Neural cell (in vitro differentiated cells): ENCODE measurements around the gene PCDHGC4. TPM values are rescaled to one million over a fixed set of nuclear protein-coding genes. Genes with fewer than 3 reads are reported as not detected.

Experiments
- H2AFZ ChIP-seq: fragments of 200-600, 300-800 bp; sonication (generic), shearing (Covaris generic); 2 replicates; pipeline ENCODE4 v1.6.0; 2014; ENCODE audit warnings: low read depth, mild to moderate bottlenecking, antibody characterized with exemption, low read length, moderate library complexity
- H3F3A ChIP-seq: fragments of 200-600 bp; shearing (Covaris generic); 2 replicates; pipeline ENCODE4 v1.6.1; 2016; ENCODE audit warnings: mild to moderate bottlenecking, moderate library complexity, mixed read lengths, antibody characterized with exemption, low read length; ENCODE audit not compliant: insufficient read depth, poor library complexity, severe bottlenecking
- H3K27ac ChIP-seq: fragments of 200-600, 300-800 bp; sonication (generic), shearing (Covaris generic); 2 replicates; pipeline ENCODE4 v1.5.1; 2014; ENCODE audit warnings: mild to moderate bottlenecking, low read length, moderate library complexity
- H3K27me3 ChIP-seq: fragments of 300-800, 200-600 bp; sonication (generic), shearing (Covaris generic); 2 replicates; pipeline ENCODE4 v1.6.0; 2014; ENCODE audit warnings: mild to moderate bottlenecking, low read depth, low read length, moderate library complexity; ENCODE audit not compliant: insufficient read depth
- H3K36me3 ChIP-seq: fragments of 300-800, 200-600 bp; sonication (generic), shearing (Covaris generic); 2 replicates; pipeline ENCODE4 v1.5.1; 2014; ENCODE audit warnings: mild to moderate bottlenecking, antibody characterized with exemption, low read length, moderate library complexity; ENCODE audit not compliant: insufficient read depth
- H3K4me2 ChIP-seq: fragments of 300-800, 200-600 bp; sonication (generic), shearing (Covaris generic); 2 replicates; pipeline ENCODE4 v1.6.0; 2014; ENCODE audit warnings: mild to moderate bottlenecking, low read length
- H3K4me3 ChIP-seq: fragments of 300-800, 200-600 bp; sonication (generic), shearing (Covaris generic); 2 replicates; pipeline ENCODE4 v1.5.1; 2014; ENCODE audit warnings: mild to moderate bottlenecking, low read length, moderate library complexity
- H3K79me2 ChIP-seq: fragments of 200-600 bp; shearing (Covaris generic); replicated peaks from 2 replicates; pipeline ENCODE4 v1.6.0; 2014; ENCODE audit warnings: mild to moderate bottlenecking, low read length, moderate library complexity; ENCODE audit not compliant: insufficient read depth
- H3K9ac ChIP-seq: fragments of 300-800, 200-600 bp; sonication (generic), shearing (Covaris generic); 2 replicates; pipeline ENCODE4 v1.6.1; 2016; ENCODE audit warnings: mild to moderate bottlenecking, low read length, mixed read lengths
- H3K9me2 ChIP-seq: fragments of 200-600 bp; shearing (Covaris generic); 2 replicates; pipeline ENCODE4 v1.6.1; 2016; ENCODE audit warnings: mild to moderate bottlenecking, low read length, mixed read lengths; ENCODE audit not compliant: insufficient read depth
- H3K9me3 ChIP-seq: fragments of 200-600, 300-800 bp; sonication (generic), shearing (Covaris generic); 2 replicates; pipeline ENCODE4 v1.6.1; 2016; ENCODE audit warnings: mild to moderate bottlenecking, mixed run types, low read length, moderate library complexity, mixed read lengths
- H4K20me1 ChIP-seq: fragments of 200-600 bp; shearing (Covaris generic); 2 replicates; pipeline ENCODE4 v1.6.1; 2016; ENCODE audit warnings: mild to moderate bottlenecking, mixed run types; ENCODE audit not compliant: insufficient read depth
- EP300 ChIP-seq: fragments of 450-650 bp; conservative IDR thresholded peaks from 2 replicates; pipeline ENCODE4 v1.6.1; 2014; ENCODE audit warnings: antibody characterized with exemption, mild to moderate bottlenecking, moderate library complexity; ENCODE audit not compliant: poor library complexity, severe bottlenecking
- EZH2 ChIP-seq: fragments of 200-600, 300-800 bp; shearing (Covaris generic), sonication (generic); IDR thresholded peaks from 2 replicates; pipeline ENCODE4 v1.6.1; 2014; ENCODE audit warnings: antibody characterized with exemption, low read length, borderline replicate concordance, mild to moderate bottlenecking; ENCODE audit not compliant: insufficient read depth, poor library complexity, severe bottlenecking
- MXI1 ChIP-seq: fragments of 450-650 bp; conservative IDR thresholded peaks from 2 replicates; pipeline ENCODE4 v1.6.1; 2014; ENCODE audit warnings: antibody characterized with exemption, mild to moderate bottlenecking; ENCODE audit not compliant: poor library complexity, severe bottlenecking
- POLR2AphosphoS5 ChIP-seq: IDR thresholded peaks from 2 replicates; pipeline ENCODE4 v1.6.1; 2012
- RAD21 ChIP-seq: fragments of 450-650 bp; conservative IDR thresholded peaks from 2 replicates; pipeline ENCODE4 v1.6.1; 2014; ENCODE audit warnings: antibody characterized with exemption, mild to moderate bottlenecking, moderate library complexity
- SMC3 ChIP-seq: fragments of 450-650 bp; conservative IDR thresholded peaks from 2 replicates; pipeline ENCODE4 v1.6.1; 2014; ENCODE audit warnings: antibody characterized with exemption, mild to moderate bottlenecking, moderate library complexity; ENCODE audit not compliant: poor library complexity
- TAF1 ChIP-seq: IDR thresholded peaks from 2 replicates; pipeline ENCODE4 v1.6.1; 2012; ENCODE audit warnings: low read depth
- polyA plus RNA-seq: library from polyadenylated mRNA; depleted of rRNA; stranded (reverse); fragments of >200 nt; gene quantifications from 2 replicates; pipeline ENCODE4 v1.2.3, GENCODE V29; 2014
- TF ChIP-seq, protein P1 (sequence below): fragments of 450-650 bp; IDR thresholded peaks from 2 replicates; pipeline ENCODE4 v1.5.1; 2014; ENCODE audit warnings: antibody characterized with exemption, mild to moderate bottlenecking, moderate library complexity; ENCODE audit not compliant: poor library complexity, severe bottlenecking
- TF ChIP-seq, protein P2 (sequence below): IDR thresholded peaks from 2 replicates; pipeline ENCODE4 v1.6.1; 2012; ENCODE audit warnings: borderline replicate concordance

PCDHGC4 gene
- polyA plus RNA-seq, 1 donor from 2014 or later: 4.3 TPM

DNA sequence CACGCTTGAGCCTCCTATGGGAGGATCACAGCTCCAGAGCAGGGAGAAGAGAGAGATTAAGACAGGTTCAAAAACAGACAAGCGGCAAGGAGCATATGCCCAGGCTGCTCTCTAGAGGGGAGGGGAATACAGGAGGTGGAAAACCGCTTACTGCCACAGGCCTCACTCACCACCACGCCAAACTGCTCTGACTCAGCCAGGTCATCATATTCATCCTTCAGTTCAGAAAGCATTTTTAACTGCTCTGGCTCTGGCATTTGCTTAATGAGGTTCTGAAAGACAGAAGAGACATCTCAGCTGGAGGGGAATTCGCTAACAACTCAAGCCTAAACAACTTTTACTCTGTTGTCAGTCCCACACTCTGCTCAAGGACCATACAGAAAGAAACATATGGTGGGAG is 44.2 kb downstream of the PCDHGC4 start:
- Histone ChIP-seq H3K79me2 (no peaks in the 10 kb centered on the region), H3K9me3 (no peaks in the 10 kb centered on the region), H3K4me3 (no peak overlapping the region), H3K4me2 (no peak overlapping the region), H2AFZ (no peak overlapping the region), H3K27me3 (no peaks in the 10 kb centered on the region), H3K9me2 (no peaks in the 10 kb centered on the region), H3K9ac (no peak overlapping the region), H3K36me3 (peaks cover 9% of the 10 kb centered on the region), H4K20me1 (no peaks in the 10 kb centered on the region), H3K27ac (no peak overlapping the region), H3F3A (no peaks in the 10 kb centered on the region)
- TF ChIP-seq TAF1 (no peak), EP300 (no peak), EZH2 (no peak), SMC3 (no peak), RAD21 (no peak), POLR2AphosphoS5 (no peak), MXI1 (no peak)
- TF ChIP-seq, protein P1, sequence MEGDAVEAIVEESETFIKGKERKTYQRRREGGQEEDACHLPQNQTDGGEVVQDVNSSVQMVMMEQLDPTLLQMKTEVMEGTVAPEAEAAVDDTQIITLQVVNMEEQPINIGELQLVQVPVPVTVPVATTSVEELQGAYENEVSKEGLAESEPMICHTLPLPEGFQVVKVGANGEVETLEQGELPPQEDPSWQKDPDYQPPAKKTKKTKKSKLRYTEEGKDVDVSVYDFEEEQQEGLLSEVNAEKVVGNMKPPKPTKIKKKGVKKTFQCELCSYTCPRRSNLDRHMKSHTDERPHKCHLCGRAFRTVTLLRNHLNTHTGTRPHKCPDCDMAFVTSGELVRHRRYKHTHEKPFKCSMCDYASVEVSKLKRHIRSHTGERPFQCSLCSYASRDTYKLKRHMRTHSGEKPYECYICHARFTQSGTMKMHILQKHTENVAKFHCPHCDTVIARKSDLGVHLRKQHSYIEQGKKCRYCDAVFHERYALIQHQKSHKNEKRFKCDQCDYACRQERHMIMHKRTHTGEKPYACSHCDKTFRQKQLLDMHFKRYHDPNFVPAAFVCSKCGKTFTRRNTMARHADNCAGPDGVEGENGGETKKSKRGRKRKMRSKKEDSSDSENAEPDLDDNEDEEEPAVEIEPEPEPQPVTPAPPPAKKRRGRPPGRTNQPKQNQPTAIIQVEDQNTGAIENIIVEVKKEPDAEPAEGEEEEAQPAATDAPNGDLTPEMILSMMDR: no peak
- TF ChIP-seq, protein P2, sequence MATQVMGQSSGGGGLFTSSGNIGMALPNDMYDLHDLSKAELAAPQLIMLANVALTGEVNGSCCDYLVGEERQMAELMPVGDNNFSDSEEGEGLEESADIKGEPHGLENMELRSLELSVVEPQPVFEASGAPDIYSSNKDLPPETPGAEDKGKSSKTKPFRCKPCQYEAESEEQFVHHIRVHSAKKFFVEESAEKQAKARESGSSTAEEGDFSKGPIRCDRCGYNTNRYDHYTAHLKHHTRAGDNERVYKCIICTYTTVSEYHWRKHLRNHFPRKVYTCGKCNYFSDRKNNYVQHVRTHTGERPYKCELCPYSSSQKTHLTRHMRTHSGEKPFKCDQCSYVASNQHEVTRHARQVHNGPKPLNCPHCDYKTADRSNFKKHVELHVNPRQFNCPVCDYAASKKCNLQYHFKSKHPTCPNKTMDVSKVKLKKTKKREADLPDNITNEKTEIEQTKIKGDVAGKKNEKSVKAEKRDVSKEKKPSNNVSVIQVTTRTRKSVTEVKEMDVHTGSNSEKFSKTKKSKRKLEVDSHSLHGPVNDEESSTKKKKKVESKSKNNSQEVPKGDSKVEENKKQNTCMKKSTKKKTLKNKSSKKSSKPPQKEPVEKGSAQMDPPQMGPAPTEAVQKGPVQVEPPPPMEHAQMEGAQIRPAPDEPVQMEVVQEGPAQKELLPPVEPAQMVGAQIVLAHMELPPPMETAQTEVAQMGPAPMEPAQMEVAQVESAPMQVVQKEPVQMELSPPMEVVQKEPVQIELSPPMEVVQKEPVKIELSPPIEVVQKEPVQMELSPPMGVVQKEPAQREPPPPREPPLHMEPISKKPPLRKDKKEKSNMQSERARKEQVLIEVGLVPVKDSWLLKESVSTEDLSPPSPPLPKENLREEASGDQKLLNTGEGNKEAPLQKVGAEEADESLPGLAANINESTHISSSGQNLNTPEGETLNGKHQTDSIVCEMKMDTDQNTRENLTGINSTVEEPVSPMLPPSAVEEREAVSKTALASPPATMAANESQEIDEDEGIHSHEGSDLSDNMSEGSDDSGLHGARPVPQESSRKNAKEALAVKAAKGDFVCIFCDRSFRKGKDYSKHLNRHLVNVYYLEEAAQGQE: no peak

DNA sequence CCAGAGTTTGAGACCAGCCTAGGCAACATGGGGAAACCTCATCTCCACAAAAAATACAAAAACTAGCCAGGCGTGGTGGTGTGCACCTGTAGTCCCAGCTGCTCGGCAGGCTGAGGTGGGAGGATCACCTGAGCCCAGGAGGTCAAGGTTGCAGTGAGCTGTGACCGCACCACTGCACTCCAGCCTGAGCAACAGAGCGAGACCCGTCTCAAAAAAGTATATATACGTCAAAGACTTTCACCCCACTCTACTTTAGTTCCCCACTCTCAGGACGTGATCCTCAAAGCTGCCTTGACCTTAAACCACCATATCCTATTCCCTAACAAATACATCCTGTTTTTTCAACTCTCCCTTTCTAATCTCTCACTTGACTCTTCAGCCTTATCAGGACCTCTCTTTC is 45.0 kb downstream of the PCDHGC4 start:
- Histone ChIP-seq H3K79me2 (no peaks in the 10 kb centered on the region), H3K4me3 (no peak overlapping the region), H3K4me2 (no peak overlapping the region), H3K27me3 (no peaks in the 10 kb centered on the region), H3K36me3 (peaks cover 9% of the 10 kb centered on the region), H3K9me3 (no peaks in the 10 kb centered on the region), H4K20me1 (no peaks in the 10 kb centered on the region), H3K9ac (no peak overlapping the region), H3F3A (no peaks in the 10 kb centered on the region), H3K27ac (no peak overlapping the region), H3K9me2 (no peaks in the 10 kb centered on the region), H2AFZ (no peak overlapping the region)
- TF ChIP-seq TAF1: no peak
- TF ChIP-seq, protein P2: no peak
- no peak for TF ChIP-seq SMC3
- TF ChIP-seq EZH2: no peak
